Right lobe of liver (tissue), 6 donors: ENCODE data around the gene FOXJ3. TPM values are rescaled to one million over a fixed set of nuclear protein-coding genes. Genes with fewer than 3 reads are reported as not detected.

Source experiments
- ATAC-seq, 4 donors: fragments of 200-7000 bp; cut with Tn5 transposase; one replicate each; pipeline ENCODE4 v1.9.1; 2020; ENCODE audit warnings: mild to moderate bottlenecking in 4 of 4, moderate library complexity in 4 of 4
- DNase-seq, 3 donors: peaks; one replicate each; pipeline ENCODE4 v3.0.0-alpha.2; 2020
- H3K27ac ChIP-seq, 3 donors: fragments of 200-600 bp; one replicate each; pipeline ENCODE4 v1.8.0; 2022
- H3K27me3 ChIP-seq, 2 donors: fragments of 200-600 bp; one replicate each; pipeline ENCODE4 v1.8.0; 2022
- H3K36me3 ChIP-seq, 4 donors: fragments of 200-600 bp; sonication (generic) in 1 of 4; one replicate each; pipeline versions ENCODE4 v1.5.1 to v1.8.0; 2017 to 2022; ENCODE audit warnings: control low read depth in 1 of 4
- H3K4me1 ChIP-seq, 4 donors: fragments of 200-600 bp; sonication (generic) in 1 of 4; one replicate each; pipeline versions ENCODE4 v1.5.1 to v1.8.0; 2017 to 2022; ENCODE audit warnings: control low read depth in 1 of 4
- H3K4me3 ChIP-seq, 3 donors: fragments of 200-600 bp; one replicate each; pipeline ENCODE4 v1.8.0; 2022
- H3K9me3 ChIP-seq, 4 donors: fragments of 200-600 bp; sonication (generic) in 1 of 4; one replicate each; pipeline versions ENCODE4 v1.5.1 to v1.8.0; 2017 to 2022; ENCODE audit warnings: control low read depth in 1 of 4
- CTCF ChIP-seq, 4 donors: fragments of 200-600 bp in 3 of 4; fragments of 450-650 bp in 1 of 4; IDR thresholded peaks; one replicate each; pipeline versions ENCODE4 v1.5.1 to v1.8.0; 2016 to 2022; ENCODE audit warnings: antibody characterized with exemption in 4 of 4, mild to moderate bottlenecking in 2 of 4
- POLR2A ChIP-seq: fragments of 450-650 bp; IDR thresholded peaks from one replicate; pipeline ENCODE4 v1.6.1; 2017; ENCODE audit warnings: antibody characterized with exemption, mild to moderate bottlenecking
- WGBS: methylation state at CpG from one replicate; pipeline ENCODE4 v1.1.6; 2018; ENCODE audit warnings: low coverage, low lambda C conversion rate; ENCODE audit not compliant: insufficient coverage; ENCODE audit errors: missing lambda C conversion rate; 5-methylcytosine and 5-hydroxymethylcytosine counted together
- intact Hi-C, 2 donors: fragments of 100-400 bp; cut with DNase I; formaldehyde crosslinking; loops; one replicate each; pipeline versions ENCODE4 v1.11.2 to v1.14.1; 2022
- total RNA-seq, 6 experiments: library from RNA; depleted of rRNA in 2 of 6; stranded (reverse); fragments of >200 nt in 2 of 6; fragmentation: NEBNext Ultra II Directional in 3 of 6; extraction: Animal tissue kit (Norgen Biotek cat#: 25700) in 3 of 6; gene quantifications; one replicate each; pipeline versions ENCODE4 v1.1.0 to v1.2.4, GENCODE V29; 2016 to 2023
- donor health status: DM: no; HTN: yes; CAD: no.
- donor health status: DM: no; HTN: no; CAD: no.
- donor health status: DM: no; HTN: no; CAD: no.
- donor health status: DM: no; HTN: yes; CAD: no.
- donor health status: DM: no; HTN: yes; CAD: no.

FOXJ3 gene
- total RNA-seq, 6 experiments from 2014 or later = 12.1 to 18.4 (median 14.5) TPM

GRCh38 chr1:42162181-42162580, 172.9 kb downstream of the FOXJ3 start:
- TF ChIP-seq CTCF (IDR thresholded peaks at IDR 0.05) = no peak
- no peak for TF ChIP-seq POLR2A
- 83% methylated on average over 2 of the region's 5 CpGs for WGBS
- DNase-seq = no peak
- no peak for ATAC-seq
- intact Hi-C loops = no loop called here
- Histone ChIP-seq H3K36me3 (no peaks in the 10 kb centered on the region), H3K27ac (no peak overlapping the region), H3K4me1 (no peaks in the 10 kb centered on the region), H3K4me3 (no peak overlapping the region), H3K9me3 (no peaks in the 10 kb centered on the region), H3K27me3 (no peaks in the 10 kb centered on the region)

- Histone ChIP-seq H3K27ac (no peak overlapping the region), H3K9me3 (no peaks in the 10 kb centered on the region), H3K4me1 (peaks cover 0 to 4% (median 0%) of the 10 kb centered on the region in 4 donors), H3K4me3 (no peak overlapping the region), H3K27me3 (no peaks in the 10 kb centered on the region), H3K36me3 (no peaks in the 10 kb centered on the region)
- intact Hi-C loops = no loop called here
- DNase-seq (no peak), ATAC-seq (no peak)
- WGBS = 43% methylated on average over 2 of the region's 2 CpGs
- TF ChIP-seq CTCF (IDR thresholded peaks at IDR 0.05) (no peak), POLR2A (no peak)
Observed at GRCh38 chr1:42158189-42158588, 176.8 kb downstream of the FOXJ3 start.

- DNase-seq = no peak
- H3K4me3 ChIP-seq = no peak overlapping the region
- H3K9me3 ChIP-seq = no peaks in the 10 kb centered on the region
- ATAC-seq = no peak
- no peaks in the 10 kb centered on the region for H3K36me3 ChIP-seq
- H3K4me1 ChIP-seq = peaks cover 0 to 9% (median 1%) of the 10 kb centered on the region in 4 donors
- intact Hi-C loops = no loop called here
- no peak overlapping the region for H3K27ac ChIP-seq
- TF ChIP-seq POLR2A (no peak), CTCF (IDR thresholded peaks at IDR 0.05) (no peak)
- H3K27me3 ChIP-seq = no peaks in the 10 kb centered on the region
- 47% methylated on average over 5 of the region's 7 CpGs for WGBS
Observed at GRCh38 chr1:42157667-42158066, 177.4 kb downstream of the FOXJ3 start.

GRCh38 chr1:42155362-42155761, 179.7 kb downstream of the FOXJ3 start:
- no peak overlapping the region for H3K27ac ChIP-seq
- WGBS = 60% methylated on average over 1 of the region's 12 CpGs
- H3K4me3 ChIP-seq = no peak overlapping the region
- DNase-seq (no peak), ATAC-seq (no peak)
- H3K9me3 ChIP-seq = no peaks in the 10 kb centered on the region
- no peak for TF ChIP-seq POLR2A
- TF ChIP-seq CTCF (IDR thresholded peaks at IDR 0.05) = no peak
- H3K27me3 ChIP-seq = no peaks in the 10 kb centered on the region
- peaks cover 0 to 20% (median 3%) of the 10 kb centered on the region in 4 donors for H3K4me1 ChIP-seq
- no peaks in the 10 kb centered on the region for H3K36me3 ChIP-seq
- intact Hi-C loops = no loop called here

GRCh38 chr1:42154685-42155084, 180.3 kb downstream of the FOXJ3 start:
- Histone ChIP-seq H3K4me3 (no peak overlapping the region), H3K9me3 (no peaks in the 10 kb centered on the region), H3K36me3 (no peaks in the 10 kb centered on the region), H3K4me1 (peaks cover 0 to 20% (median 3%) of the 10 kb centered on the region in 4 donors), H3K27ac (no peak overlapping the region), H3K27me3 (no peaks in the 10 kb centered on the region)
- DNase-seq (no peak), ATAC-seq (no peak)
- TF ChIP-seq POLR2A (no peak), CTCF (IDR thresholded peaks at IDR 0.05) (no peak)
- intact Hi-C loops = no loop called here
- 96% methylated on average over 4 of the region's 13 CpGs for WGBS
